AG04449 (cell line): ENCODE data around the gene MYOZ1.

Experiments
- CTCF ChIA-PET: fragments of 350-600 bp; formaldehyde crosslinking; extraction: SDS; loops from one replicate; lab custom pipeline; 2021; ENCODE audit warnings: antibody characterized with exemption; lab: Yijun Ruan, JAX
- POLR2A ChIA-PET: fragments of 400-600, 350-600 bp; formaldehyde crosslinking; extraction: SDS; loops from one replicate; lab custom pipeline; 2020; ENCODE audit warnings: antibody characterized with exemption, inconsistent platforms; lab: Yijun Ruan, JAX
- DNase-seq: peaks from one replicate; pipeline ENCODE4 v3.0.0-alpha.2; 2010; ENCODE audit warnings: low read depth, low spot score
- H3K4me3 ChIP-seq: 2 replicates; pipeline ENCODE4 v1.5.1; 2011; ENCODE audit warnings: low read depth, mild to moderate bottlenecking, control low read depth, low read length
- TF ChIP-seq, protein P1 (sequence below): IDR thresholded peaks from one replicate; pipeline ENCODE4 v1.5.1; 2011; ENCODE audit warnings: mild to moderate bottlenecking, moderate library complexity, low read length, control low read depth, inconsistent platforms; ENCODE audit not compliant: insufficient read depth; ENCODE audit errors: missing control alignments

MYOZ1 gene

DNA sequence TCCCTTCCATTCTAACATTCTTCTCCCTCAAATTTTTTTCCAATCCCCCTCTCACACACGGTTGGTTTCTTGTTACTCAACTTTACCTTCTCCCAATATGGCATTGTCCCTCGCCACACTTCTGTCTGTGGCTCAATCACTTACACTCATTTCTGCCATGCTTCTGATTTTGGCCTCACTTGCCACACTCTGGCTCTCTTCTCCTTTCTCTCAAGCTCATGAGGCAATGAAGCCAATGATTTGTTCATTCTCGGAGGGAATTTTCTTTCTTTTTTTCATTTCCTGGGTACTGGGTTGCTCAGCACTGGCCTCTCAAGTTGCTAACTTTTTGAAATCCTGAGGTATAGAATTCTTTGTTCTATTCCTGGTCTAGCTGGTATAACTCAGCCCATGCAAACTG is 4.0 kb upstream of the MYOZ1 start:
- CTCF ChIA-PET, result interaction anchor here (0.8 to 30.3 kb wide), 16 partner anchors 14 to 180 kb away, joined by 3 to 560 read pairs (median 7); no protein-coding TSS in a partner anchor
- H3K4me3 ChIP-seq, result no peak overlapping the region
- no peak for DNase-seq
- TF ChIP-seq, protein P1, sequence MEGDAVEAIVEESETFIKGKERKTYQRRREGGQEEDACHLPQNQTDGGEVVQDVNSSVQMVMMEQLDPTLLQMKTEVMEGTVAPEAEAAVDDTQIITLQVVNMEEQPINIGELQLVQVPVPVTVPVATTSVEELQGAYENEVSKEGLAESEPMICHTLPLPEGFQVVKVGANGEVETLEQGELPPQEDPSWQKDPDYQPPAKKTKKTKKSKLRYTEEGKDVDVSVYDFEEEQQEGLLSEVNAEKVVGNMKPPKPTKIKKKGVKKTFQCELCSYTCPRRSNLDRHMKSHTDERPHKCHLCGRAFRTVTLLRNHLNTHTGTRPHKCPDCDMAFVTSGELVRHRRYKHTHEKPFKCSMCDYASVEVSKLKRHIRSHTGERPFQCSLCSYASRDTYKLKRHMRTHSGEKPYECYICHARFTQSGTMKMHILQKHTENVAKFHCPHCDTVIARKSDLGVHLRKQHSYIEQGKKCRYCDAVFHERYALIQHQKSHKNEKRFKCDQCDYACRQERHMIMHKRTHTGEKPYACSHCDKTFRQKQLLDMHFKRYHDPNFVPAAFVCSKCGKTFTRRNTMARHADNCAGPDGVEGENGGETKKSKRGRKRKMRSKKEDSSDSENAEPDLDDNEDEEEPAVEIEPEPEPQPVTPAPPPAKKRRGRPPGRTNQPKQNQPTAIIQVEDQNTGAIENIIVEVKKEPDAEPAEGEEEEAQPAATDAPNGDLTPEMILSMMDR, result no peak
- POLR2A ChIA-PET, result no interaction called here

DNA sequence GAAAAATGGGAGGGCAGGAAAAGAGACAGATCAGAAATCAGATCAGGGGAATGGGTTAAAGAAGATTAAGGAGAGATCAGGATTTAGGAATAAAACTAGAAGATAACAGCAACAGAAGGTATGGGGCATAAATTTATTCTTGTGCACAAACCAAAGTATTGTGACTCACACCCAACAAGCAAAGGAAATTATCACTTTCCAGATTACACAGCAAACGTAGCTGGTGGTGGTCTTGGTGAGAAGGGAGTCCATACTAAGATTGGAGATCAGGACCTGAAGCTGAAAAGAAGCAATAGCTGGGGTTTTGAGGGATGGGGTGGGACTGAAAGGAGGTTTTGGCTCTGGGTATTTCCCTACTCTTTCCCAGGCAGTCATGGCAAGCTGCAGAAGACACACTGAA is 3.5 kb upstream of the MYOZ1 start:
- DNase-seq, result no peak
- no peak overlapping the region for H3K4me3 ChIP-seq
- ChIA-PET CTCF (interaction anchor here (0.8 to 30.3 kb wide), 20 partner anchors 9 to 378 kb away, joined by 3 to 560 read pairs (median 6); no protein-coding TSS in a partner anchor), POLR2A (no interaction called here)
- TF ChIP-seq, protein P1, result no peak

DNA sequence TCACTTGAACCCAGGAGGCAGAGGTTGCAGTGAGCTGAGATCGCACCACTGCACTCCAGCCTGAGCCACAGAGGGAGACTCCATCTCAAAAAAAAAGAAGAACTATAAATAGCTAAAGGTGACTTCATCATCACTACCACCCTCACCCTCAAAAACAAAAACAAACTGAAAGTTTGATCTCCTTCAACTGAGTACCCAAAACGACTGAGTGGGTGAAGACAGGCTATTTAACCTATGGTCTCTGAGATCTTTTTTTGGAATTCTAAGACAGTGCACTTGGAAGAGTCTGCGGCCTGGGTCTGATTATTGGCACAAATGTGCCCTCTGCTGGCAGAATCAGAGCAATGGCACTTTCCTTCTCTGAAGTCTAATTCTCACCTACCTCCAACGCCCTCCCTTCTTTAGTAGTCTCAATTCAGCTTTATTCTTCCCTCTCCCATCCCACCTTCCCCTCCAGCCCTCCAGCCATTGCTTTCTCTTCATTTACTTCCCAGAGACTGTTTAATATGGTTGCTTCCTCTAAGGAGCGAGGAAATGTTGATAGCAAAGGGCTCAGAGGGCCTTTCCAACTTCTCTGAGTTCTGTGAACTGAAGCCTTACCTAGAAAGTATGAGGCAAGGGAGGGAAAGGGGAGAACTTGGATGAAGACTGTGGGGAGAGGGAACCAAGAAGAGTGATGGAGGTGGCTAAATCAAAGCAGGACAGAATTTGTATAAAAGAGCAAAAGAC is 2.9 kb upstream of the MYOZ1 start:
- CTCF ChIA-PET, result interaction anchor here (0.5 to 30.3 kb wide), 36 partner anchors 9 to 391 kb away, joined by 3 to 560 read pairs (median 4); no protein-coding TSS in a partner anchor
- TF ChIP-seq, protein P1, result peak; percentile 69
- POLR2A ChIA-PET, result no interaction called here
- H3K4me3 ChIP-seq, result no peak overlapping the region
- DNase-seq, result no peak

DNA sequence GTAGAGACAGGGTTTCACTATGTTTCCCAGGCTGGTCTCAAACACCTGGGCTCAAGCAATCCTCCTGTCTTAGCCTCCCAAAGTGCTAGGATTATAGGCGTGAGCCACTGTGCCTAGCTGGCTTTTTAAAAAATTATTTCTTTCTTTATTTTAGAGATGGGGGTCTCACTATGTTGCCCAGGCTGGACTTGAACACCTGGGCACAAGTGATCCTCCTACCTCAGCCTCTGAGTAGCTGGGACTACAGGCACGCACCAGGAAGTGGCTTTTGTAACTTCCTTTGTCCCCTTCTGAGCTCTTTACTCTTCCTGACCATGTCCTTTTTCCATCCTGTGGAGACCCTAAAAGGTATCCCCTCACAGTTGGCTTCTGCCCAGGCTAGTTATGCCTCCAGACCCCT is 2.1 kb upstream of the MYOZ1 start:
- POLR2A ChIA-PET, result no interaction called here

DNA sequence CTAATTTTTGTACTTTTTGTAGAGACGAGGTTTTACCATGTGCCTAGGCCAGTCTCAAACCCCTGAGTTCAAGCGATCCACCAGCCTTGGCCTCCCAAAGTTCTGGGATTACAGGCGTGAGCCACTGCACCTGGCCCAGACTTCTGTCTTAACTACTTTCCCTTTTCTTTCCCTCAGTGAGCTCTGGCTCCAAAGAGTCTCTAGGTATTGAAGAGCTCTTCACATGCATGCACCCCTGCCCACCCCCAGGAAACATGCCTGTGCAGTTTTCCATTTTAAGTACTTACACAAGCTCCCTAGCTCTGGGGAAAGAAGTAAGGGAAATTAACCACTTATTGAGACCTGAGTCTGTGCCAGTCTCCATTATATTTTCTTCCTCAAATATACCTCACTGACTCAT is 2.0 kb downstream of the MYOZ1 start:
- no peak for DNase-seq
- POLR2A ChIA-PET, result no interaction called here
- CTCF ChIA-PET, result interaction anchor here (30.3 kb wide), 1 partner anchor 110 kb away, joined by 560 read pairs; no protein-coding TSS in a partner anchor
- H3K4me3 ChIP-seq, result no peak overlapping the region
- TF ChIP-seq, protein P1, result no peak

More for the DNA sequence above, 2.1 kb upstream of the MYOZ1 start:
- CTCF ChIA-PET, result interaction anchor here (0.5 to 30.3 kb wide), 31 partner anchors 8 to 381 kb away, joined by 3 to 560 read pairs (median 4); no protein-coding TSS in a partner anchor
- no peak overlapping the region for H3K4me3 ChIP-seq
- TF ChIP-seq, protein P1, result no peak
- DNase-seq, result no peak

DNA sequence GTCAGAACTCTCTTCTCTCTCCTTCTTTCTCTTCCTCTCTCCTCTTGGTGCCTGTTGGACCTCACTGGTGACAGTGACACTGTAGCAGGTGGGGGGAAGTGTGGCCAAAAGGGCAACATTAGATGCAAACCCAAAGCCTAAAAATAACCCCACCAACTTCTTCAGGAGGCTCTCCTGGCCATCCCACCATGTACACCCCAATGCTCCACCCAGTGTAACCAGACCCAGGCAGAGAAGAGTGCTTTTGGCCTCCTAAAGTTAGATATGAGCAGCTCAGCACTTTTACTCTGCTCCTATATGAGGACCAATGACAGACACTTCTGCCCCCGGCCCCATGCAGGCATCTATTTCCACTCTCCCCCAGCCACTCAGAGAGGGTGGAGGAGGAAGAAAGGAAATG is 5.5 kb downstream of the MYOZ1 start:
- ChIA-PET POLR2A (no interaction called here), CTCF (interaction anchor here (0.9 to 30.3 kb wide), 3 partner anchors 8 to 107 kb away, joined by 3 to 560 read pairs (median 6); no protein-coding TSS in a partner anchor)
- no peak overlapping the region for H3K4me3 ChIP-seq
- no peak for DNase-seq
- TF ChIP-seq, protein P1, result no peak
